HepG2 (cell line): ENCODE measurements around the gene SPOPL. TPM values are rescaled to one million over a fixed set of nuclear protein-coding genes. Genes with fewer than 3 reads are reported as not detected.

ENCODE experiments used
- ATAC-seq: fragments of 200-7000 bp; cut with Tn5 transposase; 3 replicates; pipeline ENCODE4 v1.9.1; 2020; ENCODE audit warnings: mild to moderate bottlenecking, moderate library complexity
- BruUV-seq: library from RNA; stranded (reverse); fragments of 400-500 nt; replicated peaks from 2 replicates; lab custom pipeline; 2021; lab: Mats Ljungman, UMichigan
- CTCF ChIA-PET: fragments of 300-600 bp; formaldehyde crosslinking; extraction: SDS; loops from one replicate; lab custom pipeline; 2021; ENCODE audit warnings: low total read pairs, inconsistent platforms, low intra/inter-chr PET ratio; lab: Yijun Ruan, JAX
- POLR2A ChIA-PET: fragments of 350-600 bp; sonication (Branson Sonifier 250); formaldehyde crosslinking; loops from one replicate; lab custom pipeline; 2020; ENCODE audit warnings: antibody characterized with exemption, inconsistent platforms; lab: Yijun Ruan, JAX
- DNase-seq: peaks from one replicate; pipeline ENCODE4 v3.0.0-alpha.2; 2015; ENCODE audit warnings: low spot score
- FAIRE-seq: peaks from 3 replicates; lab custom pipeline; 2011; peaks lifted over from hg19 to GRCh38; lab: Jason Lieb, UNC
- H2AFZ ChIP-seq: one replicate; pipeline ENCODE4 v1.6.1; 2011; ENCODE audit warnings: low read length, inconsistent platforms
- H3K27ac ChIP-seq: fragments of 300-600 bp; 3 replicates; pipeline ENCODE4 v1.8.0; 2011; ENCODE audit warnings: mixed run types, mild to moderate bottlenecking, mixed read lengths, low read length, inconsistent platforms; ENCODE audit not compliant: insufficient read depth; ENCODE audit errors: extremely low read length
- H3K27me3 ChIP-seq, 2 experiments: fragments of 200-600 bp in 1 of 2; 2 replicates in 1 of 2; 3 replicates in 1 of 2; pipeline versions ENCODE4 v1.6.0 to v1.8.0; 2011; ENCODE audit warnings: low read length in 2 of 2, mild to moderate bottlenecking in 2 of 2, moderate library complexity in 2 of 2, inconsistent platforms in 1 of 2; ENCODE audit not compliant: insufficient read depth in 2 of 2, control insufficient read depth in 1 of 2
- H3K36me3 ChIP-seq, 2 experiments: fragments of 200-600 bp in 1 of 2; replicated peaks in 1 of 2; 2 replicates in 1 of 2; 3 replicates in 1 of 2; pipeline versions ENCODE4 v1.5.1 to v1.8.0; 2011; ENCODE audit warnings: low read length in 2 of 2, inconsistent platforms in 1 of 2; ENCODE audit not compliant: insufficient read depth in 2 of 2, control insufficient read depth in 1 of 2
- H3K4me1 ChIP-seq: 2 replicates; pipeline ENCODE4 v1.5.1; 2012; ENCODE audit warnings: low read length, inconsistent platforms; ENCODE audit not compliant: insufficient read depth
- H3K4me2 ChIP-seq: 2 replicates; pipeline ENCODE4 v1.6.0; 2011; ENCODE audit warnings: low read depth, low read length, inconsistent platforms
- H3K4me3 ChIP-seq, 3 experiments: fragments of 200-600 bp in 1 of 3; sonication (generic), shearing (Covaris generic) in 1 of 3; replicated peaks in 1 of 3; 2 replicates each; pipeline ENCODE4 v1.5.1; 2011 to 2016; ENCODE audit warnings: low read length in 3 of 3, inconsistent platforms in 2 of 3, low read depth in 2 of 3, mild to moderate bottlenecking in 2 of 3, control low read depth in 1 of 3, mixed read lengths in 1 of 3; ENCODE audit not compliant: insufficient read depth in 1 of 3
- H3K79me2 ChIP-seq: one replicate; pipeline ENCODE4 v1.6.1; 2011; ENCODE audit warnings: low read length, inconsistent platforms; ENCODE audit not compliant: insufficient read depth
- H3K9ac ChIP-seq: 2 replicates; pipeline ENCODE4 v1.6.0; 2011; ENCODE audit warnings: mild to moderate bottlenecking, low read depth, low read length, inconsistent platforms; ENCODE audit not compliant: insufficient read depth
- H3K9me3 ChIP-seq: 2 replicates; pipeline ENCODE4 v1.5.1; 2012; ENCODE audit warnings: mild to moderate bottlenecking, low read length
- H4K20me1 ChIP-seq: 2 replicates; pipeline ENCODE4 v1.6.0; 2011; ENCODE audit warnings: inconsistent platforms, mild to moderate bottlenecking, low read length, moderate library complexity; ENCODE audit not compliant: insufficient read depth
- ARNT ChIP-seq: fragments of 450-650 bp; IDR thresholded peaks from 2 replicates; pipeline ENCODE4 v1.6.1; 2017
- CENPT ChIP-seq: sonication (generic); formaldehyde crosslinking; IDR thresholded peaks from 2 replicates; pipeline ENCODE4 v1.8.0; 2022; ENCODE audit warnings: low read depth, mild to moderate bottlenecking, moderate library complexity, missing genetic modification reagents
- CHD2 ChIP-seq: IDR thresholded peaks from 2 replicates; pipeline ENCODE4 v1.6.1; 2011; ENCODE audit warnings: low read depth, low read length, improper control_type of control experiment
- CREB1 ChIP-seq, 2 experiments: fragments of 450-650 bp in 1 of 2; IDR thresholded peaks; 2 replicates each; pipeline ENCODE4 v1.6.1; 2016 to 2017; ENCODE audit warnings: control low read depth in 1 of 2, mild to moderate bottlenecking in 1 of 2, missing compliant biosample characterization in 1 of 2, missing genetic modification characterization in 1 of 2
- DNMT1 ChIP-seq: sonication (generic); formaldehyde crosslinking; IDR thresholded peaks from 2 replicates; pipeline ENCODE4 v1.5.1; 2020; ENCODE audit warnings: mild to moderate bottlenecking, missing genetic modification reagents
- FLYWCH1 ChIP-seq: sonication (generic); formaldehyde crosslinking; IDR thresholded peaks from 2 replicates; pipeline ENCODE4 v1.8.1; 2023; ENCODE audit warnings: mild to moderate bottlenecking, missing genetic modification reagents
- FOXK2 ChIP-seq: fragments of 450-650 bp; IDR thresholded peaks from 2 replicates; pipeline ENCODE4 v1.6.1; 2016
- GABPB1 ChIP-seq: IDR thresholded peaks from 2 replicates; pipeline ENCODE4 v1.6.1; 2016; ENCODE audit warnings: mild to moderate bottlenecking, missing genetic modification reagents, moderate library complexity, missing compliant biosample characterization
- HMG20B ChIP-seq: conservative IDR thresholded peaks from 2 replicates; pipeline ENCODE4 v1.6.1; 2016; ENCODE audit warnings: missing genetic modification reagents, missing compliant biosample characterization
- JUND ChIP-seq: sonication (generic); formaldehyde crosslinking; IDR thresholded peaks from 2 replicates; pipeline ENCODE4 v1.8.0; 2022; ENCODE audit warnings: mild to moderate bottlenecking, missing genetic modification reagents
- KLF11 ChIP-seq: IDR thresholded peaks from 2 replicates; pipeline ENCODE4 v1.6.1; 2016; ENCODE audit warnings: missing compliant biosample characterization
- MAFF ChIP-seq: IDR thresholded peaks from 2 replicates; pipeline ENCODE4 v1.6.1; 2011; ENCODE audit warnings: low read depth, low read length, improper control_type of control experiment
- MIXL1 ChIP-seq: IDR thresholded peaks from 2 replicates; pipeline ENCODE4 v1.6.1; 2016
- MZF1 ChIP-seq: sonication (generic); formaldehyde crosslinking; IDR thresholded peaks from 2 replicates; pipeline ENCODE4 v1.8.1; 2023; ENCODE audit warnings: mild to moderate bottlenecking, missing genetic modification reagents, borderline replicate concordance
- NBN ChIP-seq: fragments of 450-650 bp; conservative IDR thresholded peaks from 2 replicates; pipeline ENCODE4 v1.6.1; 2017
- PCBP1 ChIP-seq: fragments of 200-400 bp; formaldehyde crosslinking; IDR thresholded peaks from 2 replicates; pipeline ENCODE4 v1.6.1; 2017; ENCODE audit warnings: mild to moderate bottlenecking, low read depth, low read length, borderline replicate concordance
- RBAK ChIP-seq: sonication (generic); formaldehyde crosslinking; IDR thresholded peaks from 2 replicates; pipeline ENCODE4 v1.5.1; 2020; ENCODE audit warnings: mild to moderate bottlenecking, missing genetic modification reagents
- REPIN1 ChIP-seq: sonication (generic); formaldehyde crosslinking; IDR thresholded peaks from 2 replicates; pipeline ENCODE4 v1.8.0; 2022; ENCODE audit warnings: missing genetic modification reagents, low read depth, mild to moderate bottlenecking, borderline replicate concordance
- ZBTB3 ChIP-seq: sonication (generic); formaldehyde crosslinking; IDR thresholded peaks from 2 replicates; pipeline ENCODE4 v1.4.0; 2020; ENCODE audit warnings: low read depth, mild to moderate bottlenecking, moderate library complexity, missing genetic modification reagents, borderline replicate concordance
- ZNF234 ChIP-seq: sonication (generic); formaldehyde crosslinking; conservative IDR thresholded peaks from 2 replicates; pipeline ENCODE4 v1.5.1; 2020; ENCODE audit warnings: mild to moderate bottlenecking, missing genetic modification reagents
- ZNF619 ChIP-seq: sonication (generic); formaldehyde crosslinking; IDR thresholded peaks from 2 replicates; pipeline ENCODE4 v1.4.0; 2020; ENCODE audit warnings: mild to moderate bottlenecking, missing genetic modification reagents
- ZNF746 ChIP-seq: sonication (generic); formaldehyde crosslinking; IDR thresholded peaks from 2 replicates; pipeline ENCODE4 v1.8.0; 2022; ENCODE audit warnings: mild to moderate bottlenecking, missing genetic modification reagents
- in situ Hi-C: cut with HindIII; loops from 2 replicates; pipeline ENCODE4 v1.10.0; 2017; ENCODE audit warnings: low pct_unique_long_range_greater_than_20kb; ENCODE audit not compliant: extremely low pct_ligation_motif_present
- intact Hi-C: fragments of 100-400 bp; cut with micrococcal nuclease; formaldehyde crosslinking; loops from one replicate; pipeline ENCODE4 v1.10.0; 2022; ENCODE audit not compliant: unreplicated experiment
- polyA plus RNA-seq, 8 experiments: library from polyadenylated mRNA; depleted of rRNA in 3 of 8; stranded (reverse) in 7 of 8; unstranded in 1 of 8; fragments of >200 nt; fragmentation: Illumina TruSeq in 4 of 8; extraction: Trizol in 4 of 8; gene quantifications; 2 replicates each; pipeline versions ENCODE4 v1.2.1 to v1.2.3, GENCODE V29; 2011 to 2016; ENCODE audit warnings: low read depth in 4 of 8, missing spikeins in 1 of 8, mixed read lengths in 1 of 8; ENCODE audit not compliant: insufficient read depth in 1 of 8
- total RNA-seq, 5 experiments: library from RNA; depleted of rRNA; stranded (reverse); fragments of >200 nt; fragmentation: Illumina TruSeq; extraction: Trizol; gene quantifications; 2 replicates each; pipeline ENCODE4 v1.2.3, GENCODE V29; 2016; ENCODE audit warnings: low read depth in 1 of 5
- TF ChIP-seq, protein P1 (sequence below): sonication (generic); formaldehyde crosslinking; conservative IDR thresholded peaks from 2 replicates; pipeline ENCODE4 v1.4.0; 2020; ENCODE audit warnings: missing genetic modification reagents
- TF ChIP-seq, protein P2 (sequence below): sonication (generic); formaldehyde crosslinking; IDR thresholded peaks from 2 replicates; pipeline ENCODE4 v1.4.0; 2020; ENCODE audit warnings: mild to moderate bottlenecking, missing genetic modification reagents

Gene SPOPL
- total and polyA plus RNA-seq, 2 of the 13 experiments (the other 11 are each of a cell fraction or from before 2014, with no cell fraction given): 12.6 to 51.6 TPM

DNA sequence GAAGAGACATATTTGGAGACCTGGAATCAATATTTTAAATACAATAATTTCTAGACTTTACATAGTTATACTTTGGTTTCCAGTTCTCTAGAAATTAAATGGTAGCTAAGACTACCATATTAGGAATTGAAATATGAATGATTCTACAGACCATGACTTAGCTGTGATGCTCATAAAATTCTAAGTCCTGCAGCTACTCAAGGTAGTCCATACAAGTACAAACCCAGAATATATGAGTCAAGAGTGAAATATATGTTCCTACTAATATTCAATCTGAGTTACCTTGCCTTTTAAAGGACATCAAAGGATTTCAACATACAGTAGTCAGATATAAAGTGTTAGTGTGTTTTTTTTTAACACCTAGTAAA, 10.1 kb upstream of the SPOPL start:
- Histone ChIP-seq H3K79me2 (peaks cover 3% of the 10 kb centered on the region), H3K4me2 (peak overlapping the region; percentile 57), H3K27ac (peak overlapping the region; percentile 69), H2AFZ (no peak overlapping the region), H3K27me3 (no peaks in the 10 kb centered on the region), H3K4me1 (peaks cover 70% of the 10 kb centered on the region), H3K36me3 (no peaks in the 10 kb centered on the region; a peak in 1 of 5 replicates), H4K20me1 (no peaks in the 10 kb centered on the region), H3K9ac (no peak overlapping the region), H3K9me3 (no peaks in the 10 kb centered on the region), H3K4me3 (peak overlapping the region in 2 of 3 experiments; percentile 2 to 13; a peak in 2 of 6 replicates)
- ChIA-PET CTCF (no interaction called here), POLR2A (interaction anchor here (0.8 to 2.8 kb wide), 13 partner anchors 11 to 549 kb away, joined by 3 to 65 read pairs (median 6); partner anchors contain the start of genes HNMT and SPOPL)
- FAIRE-seq: no peak
- in situ Hi-C loops: no loop called here
- no peak for DNase-seq
- no TSS peak for BruUV-seq
- intact Hi-C loops: loop anchor here (1.0 to 5.0 kb wide), 4 partner anchors 16 to 529 kb away; partner anchors contain the start of gene HNMT
- ATAC-seq: peak; percentile 58
- no peak for TF ChIP-seq GABPB1
- TF ChIP-seq ZNF234 (CRISPR knock-in tag): no peak
- no peak for TF ChIP-seq ZNF619
- no peak for TF ChIP-seq DNMT1 (CRISPR knock-in tag)
- TF ChIP-seq MIXL1: no peak
- TF ChIP-seq ARNT: no peak
- TF ChIP-seq CENPT (CRISPR knock-in tag): no peak
- TF ChIP-seq, protein P1, sequence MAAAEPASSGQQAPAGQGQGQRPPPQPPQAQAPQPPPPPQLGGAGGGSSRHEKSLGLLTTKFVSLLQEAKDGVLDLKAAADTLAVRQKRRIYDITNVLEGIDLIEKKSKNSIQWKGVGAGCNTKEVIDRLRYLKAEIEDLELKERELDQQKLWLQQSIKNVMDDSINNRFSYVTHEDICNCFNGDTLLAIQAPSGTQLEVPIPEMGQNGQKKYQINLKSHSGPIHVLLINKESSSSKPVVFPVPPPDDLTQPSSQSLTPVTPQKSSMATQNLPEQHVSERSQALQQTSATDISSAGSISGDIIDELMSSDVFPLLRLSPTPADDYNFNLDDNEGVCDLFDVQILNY (CRISPR knock-in tag): no peak
- TF ChIP-seq FOXK2: no peak
- no peak for TF ChIP-seq RBAK (CRISPR knock-in tag)
- no peak for TF ChIP-seq NBN
- no peak for TF ChIP-seq CHD2
- TF ChIP-seq JUND: no peak
- TF ChIP-seq HMG20B (CRISPR knock-in tag): no peak
- no peak for TF ChIP-seq PCBP1
- no peak for TF ChIP-seq ZBTB3 (CRISPR knock-in tag)
- no peak for TF ChIP-seq KLF11 (CRISPR knock-in tag)
- TF ChIP-seq MAFF: no peak
- TF ChIP-seq REPIN1: 0 out of 2 replicates have a peak, but pooled peaks have one; percentile 1
- TF ChIP-seq CREB1 (IDR thresholded peaks at IDR 0.05): no peak
- TF ChIP-seq CREB1 (CRISPR knock-in tag; IDR thresholded peaks at IDR 0.05): no peak
- TF ChIP-seq, protein P2, sequence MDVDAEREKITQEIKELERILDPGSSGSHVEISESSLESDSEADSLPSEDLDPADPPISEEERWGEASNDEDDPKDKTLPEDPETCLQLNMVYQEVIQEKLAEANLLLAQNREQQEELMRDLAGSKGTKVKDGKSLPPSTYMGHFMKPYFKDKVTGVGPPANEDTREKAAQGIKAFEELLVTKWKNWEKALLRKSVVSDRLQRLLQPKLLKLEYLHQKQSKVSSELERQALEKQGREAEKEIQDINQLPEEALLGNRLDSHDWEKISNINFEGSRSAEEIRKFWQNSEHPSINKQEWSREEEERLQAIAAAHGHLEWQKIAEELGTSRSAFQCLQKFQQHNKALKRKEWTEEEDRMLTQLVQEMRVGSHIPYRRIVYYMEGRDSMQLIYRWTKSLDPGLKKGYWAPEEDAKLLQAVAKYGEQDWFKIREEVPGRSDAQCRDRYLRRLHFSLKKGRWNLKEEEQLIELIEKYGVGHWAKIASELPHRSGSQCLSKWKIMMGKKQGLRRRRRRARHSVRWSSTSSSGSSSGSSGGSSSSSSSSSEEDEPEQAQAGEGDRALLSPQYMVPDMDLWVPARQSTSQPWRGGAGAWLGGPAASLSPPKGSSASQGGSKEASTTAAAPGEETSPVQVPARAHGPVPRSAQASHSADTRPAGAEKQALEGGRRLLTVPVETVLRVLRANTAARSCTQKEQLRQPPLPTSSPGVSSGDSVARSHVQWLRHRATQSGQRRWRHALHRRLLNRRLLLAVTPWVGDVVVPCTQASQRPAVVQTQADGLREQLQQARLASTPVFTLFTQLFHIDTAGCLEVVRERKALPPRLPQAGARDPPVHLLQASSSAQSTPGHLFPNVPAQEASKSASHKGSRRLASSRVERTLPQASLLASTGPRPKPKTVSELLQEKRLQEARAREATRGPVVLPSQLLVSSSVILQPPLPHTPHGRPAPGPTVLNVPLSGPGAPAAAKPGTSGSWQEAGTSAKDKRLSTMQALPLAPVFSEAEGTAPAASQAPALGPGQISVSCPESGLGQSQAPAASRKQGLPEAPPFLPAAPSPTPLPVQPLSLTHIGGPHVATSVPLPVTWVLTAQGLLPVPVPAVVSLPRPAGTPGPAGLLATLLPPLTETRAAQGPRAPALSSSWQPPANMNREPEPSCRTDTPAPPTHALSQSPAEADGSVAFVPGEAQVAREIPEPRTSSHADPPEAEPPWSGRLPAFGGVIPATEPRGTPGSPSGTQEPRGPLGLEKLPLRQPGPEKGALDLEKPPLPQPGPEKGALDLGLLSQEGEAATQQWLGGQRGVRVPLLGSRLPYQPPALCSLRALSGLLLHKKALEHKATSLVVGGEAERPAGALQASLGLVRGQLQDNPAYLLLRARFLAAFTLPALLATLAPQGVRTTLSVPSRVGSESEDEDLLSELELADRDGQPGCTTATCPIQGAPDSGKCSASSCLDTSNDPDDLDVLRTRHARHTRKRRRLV: no peak
- no peak for TF ChIP-seq ZNF746 (CRISPR knock-in tag)
- TF ChIP-seq MZF1 (CRISPR knock-in tag): no peak
- TF ChIP-seq FLYWCH1 (CRISPR knock-in tag): no peak
